ENCODE results near the gene NRTN. TPM values are rescaled to one million over a fixed set of nuclear protein-coding genes. Genes with fewer than 3 reads are reported as not detected.
"Not testable (repeated sequence)": the region's sequence is repeated elsewhere in the genome, so short reads cannot be mapped to it uniquely, and the experiment has no call there.

Gene NRTN
- total RNA-seq, 1 donor from 2014 or later = 0.13 TPM

- no peak for DNase-seq (ENCODE audit: low read depth in 2 of 2)
Observed at GRCh38 chr19:5865772-5866171, 60.9 kb downstream of the NRTN start.

GRCh38 chr19:5867201-5868136, 62.6 kb downstream of the NRTN start:
- DNase-seq (ENCODE audit: low read depth in 2 of 2) = no peak

GRCh38 chr19:5870986-5871394, 66.1 kb downstream of the NRTN start:
- DNase-seq (ENCODE audit: low read depth in 2 of 2) = no peak

GRCh38 chr19:5873617-5874199, 68.8 kb downstream of the NRTN start:
- no peak for DNase-seq (ENCODE audit: low read depth in 2 of 2)

GRCh38 chr19:5874496-5874895, 69.6 kb downstream of the NRTN start:
- not testable (repeated sequence) for DNase-seq (ENCODE audit: low read depth in 2 of 2)

GRCh38 chr19:5877427-5877826, 72.6 kb downstream of the NRTN start:
- DNase-seq (ENCODE audit: low read depth in 2 of 2) = no peak

- DNase-seq (ENCODE audit: low read depth in 2 of 2) = no peak
Observed at GRCh38 chr19:5877882-5878281, 73.0 kb downstream of the NRTN start.

Other genes starting within 250 kb of the NRTN start
- not detected in 2 replicates for gene TINCR, start 237.1 kb upstream of the NRTN start, total RNA-seq
- gene SAFB2, start 182.3 kb upstream of the NRTN start, total RNA-seq = 19.4 and 23.0 TPM in 2 replicates
- gene SAFB, start 182.0 kb upstream of the NRTN start, total RNA-seq = 35.7 and 56.4 TPM in 2 replicates
- 29.6 and 46.2 TPM in 2 replicates for gene MICOS13, start 124.6 kb upstream of the NRTN start, total RNA-seq
- gene HSD11B1L, start 124.0 kb upstream of the NRTN start, total RNA-seq = 3.3 and 9.2 TPM in 2 replicates
- 442 and 761 TPM in 2 replicates for gene RPL36, start 114.8 kb upstream of the NRTN start, total RNA-seq
- 49.9 and 56.9 TPM in 2 replicates for gene LONP1, start 84.9 kb upstream of the NRTN start, total RNA-seq
- gene CATSPERD, start 84.4 kb upstream of the NRTN start, total RNA-seq = not detected in 2 replicates
- gene PRR22, start 20.3 kb upstream of the NRTN start, total RNA-seq = 0.39 and 0.51 TPM in 2 replicates
- gene DUS3L, start 13.9 kb upstream of the NRTN start, total RNA-seq = 22.9 and 29.2 TPM in 2 replicates
- gene FUT6, start 34.6 kb downstream of the NRTN start, total RNA-seq = not detected in 2 replicates
- not detected in 2 replicates for gene FUT3, start 46.4 kb downstream of the NRTN start, total RNA-seq
- gene FUT5, start 65.5 kb downstream of the NRTN start, total RNA-seq = not detected in 2 replicates
- gene NDUFA11, start 98.7 kb downstream of the NRTN start, total RNA-seq = 242 and 246 TPM in 2 replicates
- 4.2 and 6.4 TPM in 2 replicates for gene VMAC, start 99.8 kb downstream of the NRTN start, total RNA-seq
- 1.7 and 3.4 TPM in 2 replicates for gene CAPS, start 109.2 kb downstream of the NRTN start, total RNA-seq
- 20.0 and 29.6 TPM in 2 replicates for gene RANBP3, start 173.1 kb downstream of the NRTN start, total RNA-seq

Measured in dermis microvascular lymphatic vessel endothelial cell (primary cell).